IMR-90 (cell line): ENCODE data around the gene ATP1B2. TPM values are rescaled to one million over a fixed set of nuclear protein-coding genes. Genes with fewer than 3 reads are reported as not detected.

Source experiments
- ATAC-seq: fragments of 200-7000 bp; cut with Tn5 transposase; 2 replicates; pipeline ENCODE4 v1.9.1; 2020; ENCODE audit warnings: low read depth, mild to moderate bottlenecking, moderate library complexity
- BruUV-seq: library from RNA; stranded (reverse); fragments of 400-500 nt; replicated peaks from 2 replicates; lab custom pipeline; 2021; lab: Mats Ljungman, UMichigan
- CTCF ChIA-PET: fragments of 300-600 bp; formaldehyde crosslinking; extraction: SDS; loops from one replicate; lab custom pipeline; 2021; ENCODE audit warnings: antibody characterized with exemption; lab: Yijun Ruan, JAX
- POLR2A ChIA-PET: fragments of 300-600 bp; sonication (Branson Sonifier 250); formaldehyde crosslinking; loops from one replicate; lab custom pipeline; 2022; ENCODE audit warnings: antibody characterized with exemption; ENCODE audit not compliant: unreplicated experiment; lab: Charles Lee
- DNase-seq: peaks from one replicate; pipeline ENCODE4 v3.0.0; 2013
- H2AFZ ChIP-seq: replicated peaks from 2 replicates; pipeline ENCODE3; 2013; ENCODE audit warnings: low read length, mild to moderate bottlenecking; ENCODE audit not compliant: poor library complexity
- H2AK5ac ChIP-seq: 2 replicates; pipeline ENCODE4 v1.6.1; 2013; ENCODE audit warnings: low read depth, low read length, inconsistent platforms
- H2AK9ac ChIP-seq: replicated peaks from 2 replicates; pipeline ENCODE3; 2013; ENCODE audit warnings: mild to moderate bottlenecking, low read depth, low read length, moderate library complexity; ENCODE audit not compliant: poor library complexity
- H2BK120ac ChIP-seq: 2 replicates; pipeline ENCODE4 v1.6.1; 2013; ENCODE audit warnings: low read depth, low read length, inconsistent platforms
- H2BK15ac ChIP-seq: 3 replicates; pipeline ENCODE4 v1.6.1; 2013; ENCODE audit warnings: low read depth, low read length, inconsistent platforms
- H2BK20ac ChIP-seq: 2 replicates; pipeline ENCODE4 v1.6.1; 2013; ENCODE audit warnings: low read depth, mild to moderate bottlenecking, inconsistent platforms, low read length, moderate library complexity
- H2BK5ac ChIP-seq: 2 replicates; pipeline ENCODE4 v1.6.1; 2013; ENCODE audit warnings: mild to moderate bottlenecking, low read depth, low read length, inconsistent platforms; ENCODE audit not compliant: poor library complexity, severe bottlenecking
- H3K14ac ChIP-seq: replicated peaks from 2 replicates; pipeline ENCODE4 v1.6.1; 2013; ENCODE audit warnings: low read depth, low read length, inconsistent platforms
- H3K18ac ChIP-seq: 2 replicates; pipeline ENCODE4 v1.6.1; 2013; ENCODE audit warnings: low read depth, low read length, control low read depth
- H3K23ac ChIP-seq: 2 replicates; pipeline ENCODE4 v1.6.1; 2013; ENCODE audit warnings: low read depth, low read length, inconsistent platforms
- H3K27ac ChIP-seq: 2 replicates; pipeline ENCODE4 v1.5.1; 2013; ENCODE audit warnings: mild to moderate bottlenecking, control low read depth, low read length; ENCODE audit not compliant: insufficient read depth
- H3K27me3 ChIP-seq: 2 replicates; pipeline ENCODE4 v1.6.1; 2013; ENCODE audit warnings: low read length; ENCODE audit not compliant: control insufficient read depth, insufficient read depth
- H3K36me3 ChIP-seq: 2 replicates; pipeline ENCODE4 v1.6.1; 2013; ENCODE audit warnings: low read length, mixed read lengths; ENCODE audit not compliant: control insufficient read depth, insufficient read depth
- H3K4ac ChIP-seq: 2 replicates; pipeline ENCODE4 v1.6.1; 2013; ENCODE audit warnings: low read depth, low read length, inconsistent platforms
- H3K4me1 ChIP-seq: 2 replicates; pipeline ENCODE4 v1.6.1; 2013; ENCODE audit warnings: low read length, mixed read lengths; ENCODE audit not compliant: control insufficient read depth, insufficient read depth
- H3K4me2 ChIP-seq: 2 replicates; pipeline ENCODE4 v1.6.1; 2013; ENCODE audit warnings: low read depth, mild to moderate bottlenecking, control low read depth, low read length, moderate library complexity
- H3K4me3 ChIP-seq: 2 replicates; pipeline ENCODE4 v1.5.1; 2013; ENCODE audit warnings: low read depth, mild to moderate bottlenecking, control low read depth, low read length, moderate library complexity; ENCODE audit not compliant: insufficient read depth
- H3K56ac ChIP-seq: 2 replicates; pipeline ENCODE4 v1.6.1; 2013; ENCODE audit warnings: low read length, inconsistent platforms; ENCODE audit not compliant: insufficient read depth; ENCODE audit errors: extremely low read depth
- H3K79me1 ChIP-seq, 2 experiments: 2 replicates each; pipeline ENCODE4 v1.6.1; 2013; ENCODE audit warnings: low read length in 2 of 2, inconsistent platforms in 1 of 2, low read depth in 1 of 2
- H3K9ac ChIP-seq: 2 replicates; pipeline ENCODE4 v1.6.1; 2013; ENCODE audit warnings: low read depth, low read length, control low read depth
- H3K9me1 ChIP-seq: 2 replicates; pipeline ENCODE4 v1.6.1; 2013; ENCODE audit warnings: low read length, inconsistent platforms; ENCODE audit not compliant: insufficient read depth
- H3K9me3 ChIP-seq: 2 replicates; pipeline ENCODE4 v1.6.1; 2013; ENCODE audit warnings: low read length; ENCODE audit not compliant: control insufficient read depth, insufficient read depth
- H4K20me1 ChIP-seq: 2 replicates; pipeline ENCODE4 v1.6.1; 2013; ENCODE audit warnings: low read length, inconsistent platforms; ENCODE audit not compliant: insufficient read depth
- H4K5ac ChIP-seq: 2 replicates; pipeline ENCODE4 v1.6.1; 2013; ENCODE audit warnings: mild to moderate bottlenecking, low read depth, low read length, control low read depth
- H4K8ac ChIP-seq, 2 experiments: 2 replicates each; pipeline ENCODE4 v1.6.1; 2013; ENCODE audit warnings: low read depth in 2 of 2, low read length in 2 of 2, control low read depth in 1 of 2, inconsistent platforms in 1 of 2
- H4K91ac ChIP-seq: 2 replicates; pipeline ENCODE4 v1.6.1; 2013; ENCODE audit warnings: low read depth, low read length, inconsistent platforms; ENCODE audit not compliant: insufficient read depth
- RCOR1 ChIP-seq: IDR thresholded peaks from 2 replicates; pipeline ENCODE4 v1.6.1; 2012; ENCODE audit warnings: mild to moderate bottlenecking, low read length, improper control_type of control experiment; ENCODE audit not compliant: insufficient replicate concordance
- WGBS, 2 experiments: methylation state at CpG; one replicate each; pipeline versions ENCODE4 v1.1.5 to v1.1.7; 2013; ENCODE audit warnings: missing lambda C conversion rate in 2 of 2; ENCODE audit not compliant: insufficient read length in 1 of 2; ENCODE audit errors: extremely low coverage in 2 of 2; 5-methylcytosine and 5-hydroxymethylcytosine counted together
- dilution Hi-C: fragments of 300-500 bp; cut with HindIII; formaldehyde crosslinking; loops from one replicate; pipeline ENCODE4 v1.14.3; 2018; ENCODE audit warnings: low sequenced_read_pairs; ENCODE audit not compliant: unreplicated experiment
- in situ Hi-C: fragments of 300-500 bp; cut with MboI; formaldehyde crosslinking; loops from 3 replicates; pipeline ENCODE4 v1.14.3; 2019; ENCODE audit warnings: low sequenced_read_pairs, inconsistent platforms, mixed read lengths
- intact Hi-C: fragments of 100-400 bp; cut with micrococcal nuclease; formaldehyde crosslinking; loops from 2 replicates; pipeline ENCODE4 v1.10.0; 2022
- polyA plus RNA-seq, 3 experiments: library from polyadenylated mRNA; depleted of rRNA; stranded (reverse); fragments of >200 nt; gene quantifications; 2 replicates each; pipeline ENCODE4 v1.2.3, GENCODE V29; 2012; ENCODE audit warnings: low replicate concordance in 1 of 3
- total RNA-seq: library from RNA; depleted of rRNA; stranded (reverse); fragments of >200 nt; gene quantifications from 2 replicates; pipeline ENCODE4 v1.2.3, GENCODE V29; 2012

The ATP1B2 gene
- total and polyA plus RNA-seq, 2 of the 4 experiments (the other 2 are of a cell fraction), result 0.02 TPM; not detected in 1

GRCh38 chr17:7702776-7703175 is 52.0 kb downstream of the ATP1B2 start:
- H3K56ac ChIP-seq, result no peak overlapping the region
- no peak overlapping the region for H3K18ac ChIP-seq
- no peak overlapping the region for H3K14ac ChIP-seq
- peaks cover 38% of the 10 kb centered on the region for H3K27me3 ChIP-seq
- ChIA-PET CTCF (interaction anchor here (0.6 to 2.3 kb wide), 2 partner anchors 10 to 15 kb away, joined by 3 to 7 read pairs; partner anchors contain the start of gene TP53), POLR2A (interaction anchor here (0.6 kb wide), 1 partner anchor 47 kb away, joined by 4 read pairs; no protein-coding TSS in a partner anchor)
- H2BK5ac ChIP-seq, result no peak overlapping the region
- no peak overlapping the region for H4K5ac ChIP-seq
- peaks cover 9% of the 10 kb centered on the region for H3K36me3 ChIP-seq
- H3K27ac ChIP-seq, result no peak overlapping the region
- ATAC-seq (no peak), DNase-seq (no peak)
- H3K9me3 ChIP-seq, result no peaks in the 10 kb centered on the region
- no TSS peak for BruUV-seq
- no peak overlapping the region for H2BK15ac ChIP-seq
- no peak overlapping the region for H2BK20ac ChIP-seq
- H3K9me1 ChIP-seq, result no peaks in the 10 kb centered on the region
- no peak overlapping the region for H3K4me2 ChIP-seq
- H2BK120ac ChIP-seq, result no peak overlapping the region
- no peak overlapping the region for H4K8ac ChIP-seq
- H2AK5ac ChIP-seq, result no peak overlapping the region
- H3K23ac ChIP-seq, result no peak overlapping the region
- no peak for TF ChIP-seq RCOR1
- H2AK9ac ChIP-seq, result no peak overlapping the region
- WGBS, 2 experiments, result 85% methylated on average over 2 of the region's 13 CpGs; no CpG with 5 or more reads in 1 of the 2 experiments
- H3K4me1 ChIP-seq, result peaks cover 3% of the 10 kb centered on the region; the same call in 1 of the 2 replicates
- no peak overlapping the region for H4K91ac ChIP-seq
- no peak overlapping the region for H3K9ac ChIP-seq
- dilution Hi-C loops, result no loop called here
- H3K4me3 ChIP-seq, result no peak overlapping the region
- intact Hi-C loops, result no loop called here
- in situ Hi-C loops, result no loop called here
- no peak overlapping the region for H3K4ac ChIP-seq
- H2AFZ ChIP-seq, result no peak overlapping the region
- no peaks in the 10 kb centered on the region for H3K79me1 ChIP-seq
- no peaks in the 10 kb centered on the region for H4K20me1 ChIP-seq
